ENCODE measurements around the gene TRIM29. TPM values are rescaled to one million over a fixed set of nuclear protein-coding genes. Genes with fewer than 3 reads are reported as not detected.
A peak's percentile ranks its signal among the peaks of the same experiment; 100 is the strongest.

TRIM29 gene
- total and polyA plus RNA-seq, 2 of the 13 experiments (the other 11 are each of a cell fraction or from before 2014, with no cell fraction given), result 0.86 TPM

DNA sequence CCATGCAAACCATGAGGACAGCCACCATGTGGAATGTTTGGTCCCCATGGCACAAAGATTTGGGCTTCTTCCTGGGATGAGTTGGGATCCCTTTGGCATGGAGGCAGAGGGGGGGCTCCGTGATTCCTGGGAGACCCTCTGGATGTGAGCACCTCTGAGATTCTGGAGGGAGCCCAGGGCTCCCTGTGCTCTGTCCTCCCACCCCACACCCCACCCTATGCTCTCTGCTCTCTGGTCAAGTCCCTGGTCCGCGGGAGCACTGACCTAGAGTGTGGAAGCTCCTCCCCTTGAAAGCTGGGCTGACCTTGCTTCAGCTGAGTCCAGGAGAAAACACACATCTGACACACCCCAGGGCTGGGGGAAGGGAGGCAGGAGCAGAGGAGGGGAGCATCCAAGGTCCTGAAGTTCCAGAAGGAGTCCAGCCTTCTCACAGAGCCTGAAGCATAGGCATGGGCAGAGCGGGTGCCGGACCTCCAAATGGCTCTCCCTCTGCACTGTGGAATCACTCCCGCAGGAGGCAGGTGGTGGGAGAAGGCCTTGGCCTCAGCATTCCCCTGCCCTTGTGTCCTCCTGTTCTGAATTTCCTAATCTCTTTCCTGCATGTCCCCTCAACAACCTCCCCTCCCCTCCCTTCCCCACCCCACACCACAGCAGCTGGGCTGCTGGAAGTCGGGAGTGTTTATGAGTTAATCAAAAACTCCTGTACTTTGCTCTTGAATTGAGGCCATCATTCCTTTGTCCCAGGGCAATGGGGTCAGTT is 47.2 kb upstream of the TRIM29 start (continued):
- TF ChIP-seq ZFP41 (CRISPR knock-in tag; IDR thresholded peaks at IDR 0.05; ENCODE audit: borderline replicate concordance) (no peak), ZNF720 (CRISPR knock-in tag; IDR thresholded peaks at IDR 0.05) (no peak), U2AF1 (optimal IDR thresholded peaks at IDR 0.05; ENCODE audit: low read depth, low read length) (no peak), HMGA1 (CRISPR knock-in tag; conservative IDR thresholded peaks at IDR 0.05) (no peak), SMAD1 (CRISPR knock-in tag; IDR thresholded peaks at IDR 0.05; ENCODE audit: borderline replicate concordance, low read depth) (no peak), SP1 (IDR thresholded peaks at IDR 0.05) (no peak), SP1 (CRISPR knock-in tag; IDR thresholded peaks at IDR 0.05) (no peak; the same call in none of the 2 replicates), RFX1 (IDR thresholded peaks at IDR 0.05) (no peak), PLRG1 (conservative IDR thresholded peaks at IDR 0.05) (no peak), ZNF121 (CRISPR knock-in tag; IDR thresholded peaks at IDR 0.05) (peak; percentile 4; the same call in 1 of the 2 replicates), HDAC6 (IDR thresholded peaks at IDR 0.05; ENCODE audit: low read depth, low read length) (no peak), HNRNPLL (IDR thresholded peaks at IDR 0.05; ENCODE audit: low read depth, low read length, poor library complexity, severe bottlenecking) (no peak), ZNF781 (CRISPR knock-in tag; IDR thresholded peaks at IDR 0.05; ENCODE audit: borderline replicate concordance, not compliant biosample characterization) (no peak), ZNF766 (CRISPR knock-in tag; IDR thresholded peaks at IDR 0.05; ENCODE audit: borderline replicate concordance) (no peak), FOSL2 (CRISPR knock-in tag; IDR thresholded peaks at IDR 0.05) (peak; percentile 74), ZFP62 (CRISPR knock-in tag; IDR thresholded peaks at IDR 0.05) (no peak), CENPX (CRISPR knock-in tag; IDR thresholded peaks at IDR 0.05) (no peak)
- TF ChIP-seq, protein P1, sequence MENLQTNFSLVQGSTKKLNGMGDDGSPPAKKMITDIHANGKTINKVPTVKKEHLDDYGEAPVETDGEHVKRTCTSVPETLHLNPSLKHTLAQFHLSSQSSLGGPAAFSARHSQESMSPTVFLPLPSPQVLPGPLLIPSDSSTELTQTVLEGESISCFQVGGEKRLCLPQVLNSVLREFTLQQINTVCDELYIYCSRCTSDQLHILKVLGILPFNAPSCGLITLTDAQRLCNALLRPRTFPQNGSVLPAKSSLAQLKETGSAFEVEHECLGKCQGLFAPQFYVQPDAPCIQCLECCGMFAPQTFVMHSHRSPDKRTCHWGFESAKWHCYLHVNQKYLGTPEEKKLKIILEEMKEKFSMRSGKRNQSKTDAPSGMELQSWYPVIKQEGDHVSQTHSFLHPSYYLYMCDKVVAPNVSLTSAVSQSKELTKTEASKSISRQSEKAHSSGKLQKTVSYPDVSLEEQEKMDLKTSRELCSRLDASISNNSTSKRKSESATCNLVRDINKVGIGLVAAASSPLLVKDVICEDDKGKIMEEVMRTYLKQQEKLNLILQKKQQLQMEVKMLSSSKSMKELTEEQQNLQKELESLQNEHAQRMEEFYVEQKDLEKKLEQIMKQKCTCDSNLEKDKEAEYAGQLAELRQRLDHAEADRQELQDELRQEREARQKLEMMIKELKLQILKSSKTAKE (CRISPR knock-in tag; IDR thresholded peaks at IDR 0.05; ENCODE audit: borderline replicate concordance), result no peak; the same call in 1 of the 2 replicates
- TF ChIP-seq, protein P2, sequence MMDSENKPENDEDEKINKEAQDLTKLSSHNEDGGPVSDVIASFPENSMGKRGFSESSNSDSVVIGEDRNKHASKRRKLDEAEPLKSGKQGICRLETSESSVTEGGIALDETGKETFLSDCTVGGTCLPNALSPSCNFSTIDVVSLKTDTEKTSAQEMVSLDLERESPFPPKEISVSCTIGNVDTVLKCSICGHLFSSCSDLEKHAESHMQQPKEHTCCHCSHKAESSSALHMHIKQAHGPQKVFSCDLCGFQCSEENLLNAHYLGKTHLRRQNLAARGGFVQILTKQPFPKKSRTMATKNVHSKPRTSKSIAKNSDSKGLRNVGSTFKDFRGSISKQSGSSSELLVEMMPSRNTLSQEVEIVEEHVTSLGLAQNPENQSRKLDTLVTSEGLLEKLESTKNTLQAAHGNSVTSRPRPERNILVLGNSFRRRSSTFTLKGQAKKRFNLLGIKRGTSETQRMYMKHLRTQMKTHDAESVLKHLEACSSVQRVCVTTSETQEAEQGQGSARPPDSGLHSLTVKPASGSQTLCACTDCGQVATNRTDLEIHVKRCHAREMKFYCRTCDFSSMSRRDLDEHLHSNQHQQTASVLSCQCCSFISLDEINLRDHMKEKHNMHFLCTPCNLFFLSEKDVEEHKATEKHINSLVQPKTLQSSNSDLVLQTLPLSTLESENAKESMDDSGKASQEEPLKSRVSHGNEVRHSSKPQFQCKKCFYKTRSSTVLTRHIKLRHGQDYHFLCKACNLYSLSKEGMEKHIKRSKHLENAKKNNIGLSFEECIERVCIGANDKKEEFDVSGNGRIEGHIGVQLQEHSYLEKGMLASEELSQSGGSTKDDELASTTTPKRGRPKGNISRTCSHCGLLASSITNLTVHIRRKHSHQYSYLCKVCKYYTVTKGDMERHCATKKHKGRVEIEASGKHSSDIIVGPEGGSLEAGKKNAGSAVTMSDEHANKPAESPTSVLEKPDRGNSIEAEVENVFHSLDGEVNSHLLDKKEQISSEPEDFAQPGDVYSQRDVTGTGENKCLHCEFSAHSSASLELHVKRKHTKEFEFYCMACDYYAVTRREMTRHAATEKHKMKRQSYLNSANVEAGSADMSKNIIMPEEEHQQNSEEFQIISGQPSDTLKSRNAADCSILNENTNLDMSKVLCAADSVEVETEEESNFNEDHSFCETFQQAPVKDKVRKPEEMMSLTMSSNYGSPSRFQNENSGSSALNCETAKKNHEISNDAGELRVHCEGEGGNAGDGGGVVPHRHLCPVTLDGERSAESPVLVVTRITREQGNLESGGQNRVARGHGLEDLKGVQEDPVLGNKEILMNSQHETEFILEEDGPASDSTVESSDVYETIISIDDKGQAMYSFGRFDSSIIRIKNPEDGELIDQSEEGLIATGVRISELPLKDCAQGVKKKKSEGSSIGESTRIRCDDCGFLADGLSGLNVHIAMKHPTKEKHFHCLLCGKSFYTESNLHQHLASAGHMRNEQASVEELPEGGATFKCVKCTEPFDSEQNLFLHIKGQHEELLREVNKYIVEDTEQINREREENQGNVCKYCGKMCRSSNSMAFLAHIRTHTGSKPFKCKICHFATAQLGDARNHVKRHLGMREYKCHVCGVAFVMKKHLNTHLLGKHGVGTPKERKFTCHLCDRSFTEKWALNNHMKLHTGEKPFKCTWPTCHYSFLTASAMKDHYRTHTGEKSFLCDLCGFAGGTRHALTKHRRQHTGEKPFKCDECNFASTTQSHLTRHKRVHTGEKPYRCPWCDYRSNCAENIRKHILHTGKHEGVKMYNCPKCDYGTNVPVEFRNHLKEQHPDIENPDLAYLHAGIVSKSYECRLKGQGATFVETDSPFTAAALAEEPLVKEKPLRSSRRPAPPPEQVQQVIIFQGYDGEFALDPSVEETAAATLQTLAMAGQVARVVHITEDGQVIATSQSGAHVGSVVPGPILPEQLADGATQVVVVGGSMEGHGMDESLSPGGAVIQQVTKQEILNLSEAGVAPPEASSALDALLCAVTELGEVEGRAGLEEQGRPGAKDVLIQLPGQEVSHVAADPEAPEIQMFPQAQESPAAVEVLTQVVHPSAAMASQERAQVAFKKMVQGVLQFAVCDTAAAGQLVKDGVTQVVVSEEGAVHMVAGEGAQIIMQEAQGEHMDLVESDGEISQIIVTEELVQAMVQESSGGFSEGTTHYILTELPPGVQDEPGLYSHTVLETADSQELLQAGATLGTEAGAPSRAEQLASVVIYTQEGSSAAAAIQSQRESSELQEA (CRISPR knock-in tag; IDR thresholded peaks at IDR 0.05; ENCODE audit: not compliant biosample characterization), result no peak

All from HepG2 (cell line).